Measurements from ENCODE around the gene ANKRD50.

Gene ANKRD50

DNA sequence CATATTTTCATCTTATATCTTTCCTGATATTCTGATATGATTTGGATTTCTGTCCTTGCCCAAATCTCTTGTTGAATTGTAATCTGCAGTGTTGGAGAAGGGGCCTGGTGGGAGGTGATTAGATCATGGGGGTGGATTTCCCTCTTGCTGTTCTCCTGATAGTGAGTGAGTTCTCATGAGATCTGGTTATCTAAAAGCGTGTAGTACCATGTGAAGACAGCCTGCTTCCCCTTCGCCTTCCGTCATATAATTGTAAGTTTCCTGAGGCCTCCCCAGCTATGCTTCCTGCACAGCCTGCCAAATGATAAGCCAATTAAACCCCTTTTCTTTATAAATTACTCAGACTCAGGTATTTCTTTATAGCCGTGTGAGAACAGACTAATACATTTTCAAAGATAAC lies 77.2 kb downstream of the ANKRD50 start:
- no peak for DNase-seq

DNA sequence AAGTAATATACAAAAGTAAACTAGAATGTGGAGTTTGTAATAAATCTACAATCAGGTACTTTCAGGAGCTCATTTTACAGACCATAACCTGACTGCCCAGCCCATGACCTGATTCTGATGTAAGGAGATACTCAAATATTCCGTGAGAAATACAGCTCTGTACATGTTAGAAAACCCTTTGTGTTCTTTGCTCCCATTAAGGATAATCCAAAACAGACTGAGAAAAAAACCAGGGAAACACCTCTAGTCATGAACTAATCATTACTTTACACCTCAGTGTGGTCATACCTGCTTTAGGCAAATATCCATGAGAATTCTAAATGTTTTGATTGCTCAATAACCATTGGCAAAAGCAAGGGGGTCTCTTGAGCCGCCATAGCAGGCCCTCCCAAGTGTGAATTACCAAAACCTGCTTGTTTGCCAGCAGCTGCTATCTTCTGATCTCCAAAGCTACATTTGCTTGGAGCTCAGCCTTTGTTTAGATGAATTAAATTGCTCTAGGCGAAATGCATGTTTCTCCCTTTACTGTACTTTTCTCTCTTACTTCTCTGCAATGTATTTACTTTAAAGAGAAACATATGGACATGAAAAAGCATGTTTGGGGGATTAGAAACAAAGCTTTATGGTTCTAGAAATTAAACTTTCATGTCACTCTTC lies 79.1 kb downstream of the ANKRD50 start:
- no peak for DNase-seq

DNA sequence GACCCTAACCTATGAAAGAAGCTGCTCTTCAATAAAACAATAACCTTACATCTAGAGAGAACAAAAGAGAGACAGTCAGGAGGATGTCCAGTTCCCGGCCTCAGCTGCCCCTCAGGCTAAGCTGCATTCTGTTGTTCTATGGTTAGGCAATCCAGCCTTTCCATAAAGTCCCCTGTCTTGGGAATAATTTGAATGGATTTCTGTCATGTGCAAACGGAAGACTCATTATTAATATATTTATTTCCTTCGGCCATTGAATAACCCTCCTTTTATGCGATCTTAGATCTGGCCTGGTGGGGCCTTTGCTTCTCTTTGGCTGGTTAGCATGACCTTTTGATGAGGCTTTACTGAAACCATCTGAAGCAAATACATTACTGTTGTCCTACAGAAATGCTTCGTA lies 80.1 kb downstream of the ANKRD50 start:
- no peak for DNase-seq

DNA sequence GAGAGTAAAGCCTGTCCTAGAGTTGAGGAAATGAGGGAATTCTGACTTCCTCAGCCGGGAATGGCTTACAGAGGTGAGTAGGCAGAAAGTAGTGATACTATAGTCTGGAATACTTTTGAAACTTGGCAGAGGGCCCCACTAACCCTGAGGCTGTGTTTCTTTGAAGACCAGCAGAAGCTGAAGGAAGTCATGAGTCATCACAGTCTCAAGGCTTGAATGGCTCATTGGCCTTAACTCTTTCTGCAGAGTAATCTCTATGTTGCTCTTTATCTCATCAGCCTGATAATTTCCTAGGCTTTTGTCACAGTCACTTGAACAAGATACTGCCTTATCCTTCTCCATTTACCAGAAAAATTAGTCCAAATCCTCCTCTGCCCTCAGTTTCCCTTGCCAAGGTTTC lies 80.8 kb downstream of the ANKRD50 start:
- peak; percentile 77 for DNase-seq

DNA sequence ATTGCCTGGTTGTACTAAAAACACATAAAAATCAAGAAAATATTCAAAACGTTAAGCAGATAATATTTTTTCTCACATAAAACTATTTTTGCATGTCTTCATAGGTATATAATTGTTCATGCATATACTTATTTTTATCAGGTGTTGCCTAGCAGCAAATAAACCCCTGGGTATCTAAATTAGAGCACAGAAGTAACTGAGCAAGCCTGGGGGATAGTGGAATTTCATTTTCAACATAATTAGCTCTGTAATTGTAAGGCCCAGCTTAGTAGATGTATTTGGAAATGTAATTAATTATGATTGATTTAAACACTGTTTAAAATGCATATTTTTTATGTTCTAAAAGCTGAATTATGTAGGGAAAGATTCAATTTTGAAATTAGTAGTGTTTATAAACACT lies 82.9 kb downstream of the ANKRD50 start:
- DNase-seq, result no peak
